Stromal cell of bone marrow (primary cell): ENCODE data around the gene PRICKLE2.

Experiments
- DNase-seq: peaks from one replicate; pipeline ENCODE4 v3.0.0-alpha.2; 2012; ENCODE audit warnings: low read depth

Gene PRICKLE2

DNA sequence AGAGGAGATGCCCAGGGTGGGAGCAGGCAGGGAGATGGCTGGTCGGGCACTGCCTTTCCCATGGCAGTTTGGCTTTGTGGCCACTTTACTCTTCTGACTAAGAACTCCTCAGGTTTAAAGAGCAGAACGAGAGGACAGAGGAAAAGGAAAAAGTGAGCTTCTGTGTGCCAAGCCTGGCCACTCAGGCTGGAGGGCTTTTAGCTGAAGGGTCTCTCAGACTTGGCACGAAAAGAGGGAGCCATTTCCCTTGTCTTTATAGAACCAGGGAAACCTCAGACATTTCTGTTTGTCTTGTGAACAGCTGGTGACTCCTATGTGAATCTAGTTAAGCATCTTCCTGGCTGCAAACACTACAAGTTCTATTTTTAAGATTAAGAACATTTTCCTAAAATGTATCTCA is 178.7 kb downstream of the PRICKLE2 start:
- no peak for DNase-seq

DNA sequence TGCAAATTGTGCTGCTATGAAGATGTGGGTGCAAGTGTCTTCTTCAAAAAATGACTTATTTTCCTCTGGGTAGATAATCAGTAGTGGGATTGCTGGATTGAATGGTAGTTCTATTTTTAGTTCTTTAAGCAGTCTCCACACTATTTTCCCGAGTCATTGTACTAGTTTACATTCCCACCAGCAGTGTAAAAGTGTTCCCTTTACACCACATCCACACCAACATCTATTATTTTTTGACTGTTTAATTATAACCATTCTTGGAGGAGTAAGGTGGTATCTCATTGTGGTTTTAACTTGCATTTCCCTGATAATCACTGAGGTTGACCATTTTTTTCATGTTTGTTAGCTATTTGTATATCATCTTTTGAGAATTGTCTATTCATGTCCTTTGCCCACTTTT is 182.3 kb downstream of the PRICKLE2 start:
- no peak for DNase-seq
